ENCODE data around the gene MACROD1.

The MACROD1 gene

DNA sequence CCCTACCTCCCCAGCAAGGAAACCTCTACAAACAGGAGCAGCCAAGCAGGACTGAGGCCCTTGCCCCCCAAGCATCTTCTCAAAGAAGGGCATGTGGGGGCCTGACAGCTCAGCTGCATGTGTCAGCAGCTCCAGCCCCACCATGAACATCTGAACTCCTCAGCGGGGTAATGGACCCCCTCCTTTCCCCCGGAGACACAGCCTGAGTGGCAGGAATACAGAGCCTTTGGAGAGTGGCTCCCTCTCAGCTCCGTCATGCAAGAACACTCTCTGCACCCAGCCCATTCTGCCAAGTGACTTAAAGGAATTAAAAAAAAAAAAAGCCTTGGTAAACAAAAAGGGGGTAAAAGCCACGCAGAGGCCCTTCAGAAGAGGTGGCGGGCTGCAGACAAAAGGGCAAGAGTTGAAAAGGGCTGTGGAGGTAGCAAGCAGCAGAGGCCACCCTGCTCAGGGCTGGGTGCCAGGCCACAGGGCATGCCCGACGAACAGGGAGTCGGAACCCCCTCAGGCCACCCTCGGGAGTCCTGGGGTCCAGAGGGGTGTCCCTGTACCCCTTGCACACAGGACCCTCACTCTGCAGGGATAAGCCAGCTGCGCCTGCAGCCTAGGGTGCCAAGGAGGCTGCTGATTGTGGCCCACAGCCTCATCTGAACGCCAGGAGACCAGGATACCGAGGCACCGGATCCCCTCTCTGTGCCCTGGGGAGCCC lies 62.5 kb downstream of the MACROD1 start:
- no peak overlapping the region for H3K4me3 ChIP-seq (ENCODE audit: low read depth, low read length)
- DNase-seq, result no peak
- H4K8ac ChIP-seq (ENCODE audit: low read depth, low read length), result no peak overlapping the region
- no peak overlapping the region for H2AFZ ChIP-seq (ENCODE audit: insufficient read depth, low read length, poor library complexity)
- H3K79me2 ChIP-seq (ENCODE audit: control insufficient read depth, insufficient read depth, low read length, poor library complexity), result no peaks in the 10 kb centered on the region
- no peak overlapping the region for H2BK12ac ChIP-seq (ENCODE audit: low read length)
- no peak overlapping the region for H4K91ac ChIP-seq (ENCODE audit: low read depth, low read length)
- WGBS (ENCODE audit: extremely low coverage, insufficient coverage, insufficient read length), result no CpG with 5 or more reads among the region's 13 CpGs
- no peak overlapping the region for H2AK5ac ChIP-seq (ENCODE audit: low read length)
- no peak overlapping the region for H3K23ac ChIP-seq (ENCODE audit: low read length)
- H3K27me3 ChIP-seq (ENCODE audit: insufficient read depth, low read length), result no peaks in the 10 kb centered on the region
- no peak overlapping the region for H3K4me2 ChIP-seq (ENCODE audit: low read length)
- no peak overlapping the region for H3K4ac ChIP-seq (ENCODE audit: low read depth, low read length)
- no peak overlapping the region for H3K9ac ChIP-seq (ENCODE audit: low read length)
- no peaks in the 10 kb centered on the region for H3K4me1 ChIP-seq (ENCODE audit: control insufficient read depth in 1 of 2, insufficient read depth in 2 of 2, low read length in 2 of 2)
- H3K18ac ChIP-seq (ENCODE audit: low read length), result no peak overlapping the region
- H3K36me3 ChIP-seq (ENCODE audit: control insufficient read depth in 1 of 2, insufficient read depth in 2 of 2, low read length in 2 of 2), result no peaks in the 10 kb centered on the region
- H2BK120ac ChIP-seq (ENCODE audit: insufficient read depth, low read length, poor library complexity), result no peak overlapping the region
- no peak overlapping the region for H3K27ac ChIP-seq (ENCODE audit: low read depth, low read length)
- H4K12ac ChIP-seq (ENCODE audit: low read depth, low read length), result no peak overlapping the region
- H3K79me1 ChIP-seq (ENCODE audit: low read length), result no peaks in the 10 kb centered on the region
- no peak overlapping the region for H2BK5ac ChIP-seq (ENCODE audit: low read depth, low read length, poor library complexity)
- H3K14ac ChIP-seq (ENCODE audit: low read length), result no peak overlapping the region
- peaks cover 1% of the 10 kb centered on the region for H3K9me3 ChIP-seq (ENCODE audit: insufficient read depth, low read depth, low read length)

DNA sequence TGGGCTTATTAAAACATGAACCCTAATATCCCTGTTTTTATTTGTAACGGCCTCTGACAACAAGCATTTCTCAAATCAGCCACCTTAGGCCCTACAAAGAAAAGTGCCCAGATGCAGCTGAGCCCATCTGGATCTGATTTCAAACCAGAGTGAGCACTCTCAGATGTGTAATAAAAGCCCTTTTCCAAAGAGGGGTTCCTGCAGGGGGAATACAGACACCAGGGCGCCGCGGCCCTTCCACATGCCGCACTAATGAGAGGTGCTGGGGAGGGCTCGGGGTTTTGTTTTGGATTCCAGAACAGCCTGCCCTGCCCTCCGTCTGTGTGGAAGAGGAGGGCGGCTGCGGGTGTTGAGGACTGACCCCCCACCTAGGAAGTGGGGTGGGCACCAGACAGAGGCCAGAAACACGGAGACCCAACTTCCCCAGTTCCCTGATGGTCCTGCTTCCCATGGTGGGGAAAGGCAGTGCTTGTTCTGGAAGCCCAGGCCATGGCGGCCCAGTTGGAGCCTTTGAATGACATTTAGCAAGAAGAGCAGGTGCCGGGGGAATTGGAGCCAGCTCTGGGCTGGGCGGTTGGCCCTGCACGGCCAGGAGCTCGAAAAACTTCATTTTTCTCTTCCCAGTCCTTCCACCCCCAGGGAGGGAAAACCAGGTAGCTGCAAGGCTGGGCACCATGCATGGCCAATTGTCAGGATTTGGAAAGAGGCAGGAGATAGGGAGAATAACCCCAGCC lies 63.7 kb downstream of the MACROD1 start:
- no peak overlapping the region for H3K4ac ChIP-seq (ENCODE audit: low read depth, low read length)
- no peaks in the 10 kb centered on the region for H3K79me2 ChIP-seq (ENCODE audit: control insufficient read depth, insufficient read depth, low read length, poor library complexity)
- H3K79me1 ChIP-seq (ENCODE audit: low read length), result no peaks in the 10 kb centered on the region
- H4K12ac ChIP-seq (ENCODE audit: low read depth, low read length), result no peak overlapping the region
- no peak overlapping the region for H2BK5ac ChIP-seq (ENCODE audit: low read depth, low read length, poor library complexity)
- H3K18ac ChIP-seq (ENCODE audit: low read length), result no peak overlapping the region
- no peak overlapping the region for H3K27ac ChIP-seq (ENCODE audit: low read depth, low read length)
- H3K4me1 ChIP-seq (ENCODE audit: control insufficient read depth in 1 of 2, insufficient read depth in 2 of 2, low read length in 2 of 2), result no peaks in the 10 kb centered on the region
- no peaks in the 10 kb centered on the region for H3K27me3 ChIP-seq (ENCODE audit: insufficient read depth, low read length)
- no peak overlapping the region for H4K91ac ChIP-seq (ENCODE audit: low read depth, low read length)
- H3K4me2 ChIP-seq (ENCODE audit: low read length), result no peak overlapping the region
- peaks cover 1% of the 10 kb centered on the region for H3K9me3 ChIP-seq (ENCODE audit: insufficient read depth, low read depth, low read length)
- H2AK5ac ChIP-seq (ENCODE audit: low read length), result no peak overlapping the region
- H4K8ac ChIP-seq (ENCODE audit: low read depth, low read length), result no peak overlapping the region
- no peak overlapping the region for H2BK120ac ChIP-seq (ENCODE audit: insufficient read depth, low read length, poor library complexity)
- no peaks in the 10 kb centered on the region for H3K36me3 ChIP-seq (ENCODE audit: control insufficient read depth in 1 of 2, insufficient read depth in 2 of 2, low read length in 2 of 2)
- H2AFZ ChIP-seq (ENCODE audit: insufficient read depth, low read length, poor library complexity), result no peak overlapping the region
- H3K9ac ChIP-seq (ENCODE audit: low read length), result no peak overlapping the region
- no peak for DNase-seq
- H2BK12ac ChIP-seq (ENCODE audit: low read length), result no peak overlapping the region
- H3K23ac ChIP-seq (ENCODE audit: low read length), result no peak overlapping the region
- no CpG with 5 or more reads among the region's 15 CpGs for WGBS (ENCODE audit: extremely low coverage, insufficient coverage, insufficient read length)
- no peak overlapping the region for H3K14ac ChIP-seq (ENCODE audit: low read length)
- H3K4me3 ChIP-seq (ENCODE audit: low read depth, low read length), result no peak overlapping the region

DNA sequence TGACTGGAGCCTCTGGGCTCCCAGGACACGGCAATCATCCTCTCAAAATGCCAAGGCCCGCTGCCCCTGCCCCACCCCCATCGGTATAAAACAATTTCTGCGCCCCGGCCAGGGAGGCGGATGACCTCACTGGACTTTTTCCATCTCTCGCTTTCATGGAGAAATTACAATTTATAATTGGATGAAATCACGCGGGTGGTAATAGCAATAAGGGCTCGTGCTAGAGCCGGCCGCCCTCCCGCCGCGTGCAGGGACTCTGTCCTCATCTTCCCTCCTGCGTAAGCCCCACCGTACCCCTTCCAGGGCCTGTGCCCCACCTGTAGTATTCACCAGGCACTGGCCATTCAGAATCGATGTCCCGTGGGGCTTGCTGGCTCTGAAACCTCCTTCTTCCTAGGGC lies 64.5 kb downstream of the MACROD1 start:
- Histone ChIP-seq H4K8ac (ENCODE audit: low read depth, low read length) (no peak overlapping the region), H3K4me1 (ENCODE audit: control insufficient read depth in 1 of 2, insufficient read depth in 2 of 2, low read length in 2 of 2) (no peaks in the 10 kb centered on the region), H3K4me3 (ENCODE audit: low read depth, low read length) (no peak overlapping the region), H3K79me2 (ENCODE audit: control insufficient read depth, insufficient read depth, low read length, poor library complexity) (no peaks in the 10 kb centered on the region), H2AK5ac (ENCODE audit: low read length) (no peak overlapping the region), H3K27ac (ENCODE audit: low read depth, low read length) (no peak overlapping the region), H3K23ac (ENCODE audit: low read length) (no peak overlapping the region), H3K14ac (ENCODE audit: low read length) (no peak overlapping the region), H3K18ac (ENCODE audit: low read length) (no peak overlapping the region), H3K4ac (ENCODE audit: low read depth, low read length) (no peak overlapping the region), H3K79me1 (ENCODE audit: low read length) (no peaks in the 10 kb centered on the region), H2AFZ (ENCODE audit: insufficient read depth, low read length, poor library complexity) (no peak overlapping the region), H3K36me3 (ENCODE audit: control insufficient read depth in 1 of 2, insufficient read depth in 2 of 2, low read length in 2 of 2) (no peaks in the 10 kb centered on the region), H3K4me2 (ENCODE audit: low read length) (no peak overlapping the region), H4K91ac (ENCODE audit: low read depth, low read length) (no peak overlapping the region), H3K9me3 (ENCODE audit: insufficient read depth, low read depth, low read length) (peaks cover 1% of the 10 kb centered on the region), H2BK120ac (ENCODE audit: insufficient read depth, low read length, poor library complexity) (no peak overlapping the region), H2BK12ac (ENCODE audit: low read length) (no peak overlapping the region), H4K12ac (ENCODE audit: low read depth, low read length) (no peak overlapping the region), H3K9ac (ENCODE audit: low read length) (no peak overlapping the region), H2BK5ac (ENCODE audit: low read depth, low read length, poor library complexity) (no peak overlapping the region), H3K27me3 (ENCODE audit: insufficient read depth, low read length) (no peaks in the 10 kb centered on the region)
- DNase-seq, result no peak
- no CpG with 5 or more reads among the region's 19 CpGs for WGBS (ENCODE audit: extremely low coverage, insufficient coverage, insufficient read length)

DNA sequence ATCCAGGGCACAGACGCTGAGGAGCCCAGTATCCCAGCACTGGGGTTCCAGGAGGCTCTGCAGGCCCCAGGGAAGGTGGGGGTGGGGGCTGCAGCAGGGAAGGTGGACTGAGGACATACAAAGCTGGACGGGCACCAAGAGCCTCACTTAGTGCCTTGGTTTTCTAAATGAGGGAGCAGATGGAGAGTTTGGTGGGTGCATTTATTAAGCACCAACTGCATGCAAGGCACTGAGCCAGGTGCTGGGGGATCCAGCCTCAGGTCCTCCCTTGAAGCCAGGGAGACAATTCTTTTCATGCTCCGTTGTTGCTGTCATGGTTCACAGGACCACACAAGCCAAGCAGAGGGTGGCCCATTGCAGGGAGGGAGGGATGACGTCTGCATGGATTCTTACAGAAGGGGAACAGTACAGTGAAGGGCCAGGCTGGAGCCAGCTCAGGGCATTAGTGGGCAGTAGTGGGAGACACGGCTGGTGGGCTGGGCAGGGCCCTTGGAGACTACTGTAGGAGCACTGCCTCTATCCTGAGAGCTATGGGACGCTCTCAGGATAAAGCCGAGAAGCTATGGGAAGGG lies 65.0 kb downstream of the MACROD1 start:
- H4K12ac ChIP-seq (ENCODE audit: low read depth, low read length), result no peak overlapping the region
- no peak overlapping the region for H4K8ac ChIP-seq (ENCODE audit: low read depth, low read length)
- no peak overlapping the region for H2AFZ ChIP-seq (ENCODE audit: insufficient read depth, low read length, poor library complexity)
- no peak overlapping the region for H3K23ac ChIP-seq (ENCODE audit: low read length)
- no peaks in the 10 kb centered on the region for H3K4me1 ChIP-seq (ENCODE audit: control insufficient read depth in 1 of 2, insufficient read depth in 2 of 2, low read length in 2 of 2)
- no peak for DNase-seq
- no peak overlapping the region for H3K4me2 ChIP-seq (ENCODE audit: low read length)
- no peaks in the 10 kb centered on the region for H3K27me3 ChIP-seq (ENCODE audit: insufficient read depth, low read length)
- no peak overlapping the region for H3K4me3 ChIP-seq (ENCODE audit: low read depth, low read length)
- no peak overlapping the region for H4K91ac ChIP-seq (ENCODE audit: low read depth, low read length)
- H3K27ac ChIP-seq (ENCODE audit: low read depth, low read length), result no peak overlapping the region
- no peak overlapping the region for H3K9ac ChIP-seq (ENCODE audit: low read length)
- H3K36me3 ChIP-seq (ENCODE audit: control insufficient read depth in 1 of 2, insufficient read depth in 2 of 2, low read length in 2 of 2), result no peaks in the 10 kb centered on the region
- no peak overlapping the region for H3K14ac ChIP-seq (ENCODE audit: low read length)
- H2BK120ac ChIP-seq (ENCODE audit: insufficient read depth, low read length, poor library complexity), result no peak overlapping the region
- no peaks in the 10 kb centered on the region for H3K79me2 ChIP-seq (ENCODE audit: control insufficient read depth, insufficient read depth, low read length, poor library complexity)
- no peak overlapping the region for H3K4ac ChIP-seq (ENCODE audit: low read depth, low read length)
- H2BK5ac ChIP-seq (ENCODE audit: low read depth, low read length, poor library complexity), result no peak overlapping the region
- H3K18ac ChIP-seq (ENCODE audit: low read length), result no peak overlapping the region
- H3K79me1 ChIP-seq (ENCODE audit: low read length), result no peaks in the 10 kb centered on the region
- peaks cover 1% of the 10 kb centered on the region for H3K9me3 ChIP-seq (ENCODE audit: insufficient read depth, low read depth, low read length)
- no peak overlapping the region for H2AK5ac ChIP-seq (ENCODE audit: low read length)
- H2BK12ac ChIP-seq (ENCODE audit: low read length), result no peak overlapping the region
- WGBS (ENCODE audit: extremely low coverage, insufficient coverage, insufficient read length), result no CpG with 5 or more reads among the region's 7 CpGs

Measured in trophoblast cell (in vitro differentiated cells and primary cell).